Neuronal stem cell (in vitro differentiated cells): ENCODE results near the gene LSR.

Experiments used
- DNase-seq: peaks from one replicate; pipeline ENCODE4 v3.0.0-alpha.2; 2013; ENCODE audit warnings: low spot score
- H2AFZ ChIP-seq: one replicate; pipeline ENCODE4 v1.6.1; 2013; ENCODE audit warnings: mild to moderate bottlenecking, low read length, inconsistent platforms
- H2AK5ac ChIP-seq: 2 replicates; pipeline ENCODE4 v1.6.1; 2013; ENCODE audit warnings: low read depth, mild to moderate bottlenecking, inconsistent platforms, low read length, moderate library complexity, mixed read lengths
- H2BK120ac ChIP-seq: 2 replicates; pipeline ENCODE4 v1.6.1; 2013; ENCODE audit warnings: low read depth, mild to moderate bottlenecking, inconsistent platforms, low read length, moderate library complexity, mixed read lengths
- H2BK12ac ChIP-seq: one replicate; pipeline ENCODE4 v1.6.1; 2013; ENCODE audit warnings: low read length, inconsistent platforms
- H2BK15ac ChIP-seq: 2 replicates; pipeline ENCODE4 v1.6.1; 2013; ENCODE audit warnings: mild to moderate bottlenecking, low read length, inconsistent platforms, mixed read lengths
- H2BK5ac ChIP-seq: one replicate; pipeline ENCODE4 v1.6.1; 2013; ENCODE audit warnings: inconsistent platforms, mild to moderate bottlenecking, low read length, moderate library complexity
- H3K14ac ChIP-seq: one replicate; pipeline ENCODE4 v1.6.1; 2013; ENCODE audit warnings: low read length, inconsistent platforms
- H3K18ac ChIP-seq: 2 replicates; pipeline ENCODE4 v1.6.1; 2013; ENCODE audit warnings: low read length, inconsistent platforms
- H3K23ac ChIP-seq: 2 replicates; pipeline ENCODE4 v1.6.1; 2013; ENCODE audit warnings: low read depth, mild to moderate bottlenecking, mixed read lengths, low read length, inconsistent platforms; ENCODE audit not compliant: poor library complexity
- H3K27ac ChIP-seq: replicated peaks from 3 replicates; pipeline ENCODE4 v1.5.1; 2013; ENCODE audit warnings: low read length, inconsistent platforms
- H3K27me3 ChIP-seq, 3 experiments: 2 replicates each; pipeline ENCODE4 v1.6.1; 2013; ENCODE audit warnings: low read length in 3 of 3, mild to moderate bottlenecking in 2 of 3, inconsistent platforms in 1 of 3, low read depth in 1 of 3, mixed read lengths in 1 of 3, moderate library complexity in 1 of 3; ENCODE audit not compliant: control insufficient read depth in 3 of 3, insufficient read depth in 3 of 3
- H3K36me3 ChIP-seq, 2 donors: replicated peaks in 1 of 2; 2 replicates each; pipeline ENCODE4 v1.6.1; 2013; ENCODE audit warnings: low read length in 2 of 2; ENCODE audit not compliant: control insufficient read depth in 2 of 2, insufficient read depth in 2 of 2
- H3K4ac ChIP-seq: 2 replicates; pipeline ENCODE4 v1.6.1; 2013; ENCODE audit warnings: inconsistent platforms, mild to moderate bottlenecking, low read length, moderate library complexity
- H3K4me1 ChIP-seq, 2 donors: 1 replicate in 1 of 2; 2 replicates in 1 of 2; pipeline ENCODE4 v1.6.1; 2013; ENCODE audit warnings: low read length in 2 of 2, low read depth in 1 of 2; ENCODE audit not compliant: control insufficient read depth in 2 of 2, insufficient read depth in 1 of 2
- H3K4me2 ChIP-seq: one replicate; pipeline ENCODE4 v1.6.1; 2013; ENCODE audit warnings: mild to moderate bottlenecking, low read length, inconsistent platforms; ENCODE audit not compliant: insufficient read depth, poor library complexity, severe bottlenecking
- H3K4me3 ChIP-seq, 2 donors: 2 replicates each; pipeline ENCODE4 v1.5.1; 2013; ENCODE audit warnings: low read length in 2 of 2, mild to moderate bottlenecking in 2 of 2, inconsistent platforms in 1 of 2, moderate library complexity in 1 of 2
- H3K79me1 ChIP-seq: one replicate; pipeline ENCODE4 v1.6.1; 2013; ENCODE audit warnings: low read depth, mild to moderate bottlenecking, inconsistent platforms, low read length, moderate library complexity
- H3K9ac ChIP-seq: one replicate; pipeline ENCODE4 v1.6.1; 2013; ENCODE audit warnings: mild to moderate bottlenecking, low read depth, low read length, inconsistent platforms; ENCODE audit not compliant: poor library complexity
- H3K9me3 ChIP-seq, 2 donors: replicated peaks in 1 of 2; 2 replicates each; pipeline versions ENCODE3 to v1.6.1; 2013; ENCODE audit warnings: low read length in 2 of 2, mild to moderate bottlenecking in 2 of 2, inconsistent platforms in 1 of 2, low read depth in 1 of 2, mixed read lengths in 1 of 2, moderate library complexity in 1 of 2; ENCODE audit not compliant: control insufficient read depth in 2 of 2, insufficient read depth in 1 of 2
- H4K8ac ChIP-seq: one replicate; pipeline ENCODE4 v1.6.1; 2013; ENCODE audit warnings: low read depth, mild to moderate bottlenecking, inconsistent platforms, low read length, moderate library complexity
- H4K91ac ChIP-seq: one replicate; pipeline ENCODE4 v1.6.1; 2013; ENCODE audit warnings: low read length, low read depth, mild to moderate bottlenecking, inconsistent platforms; ENCODE audit not compliant: poor library complexity
- WGBS, 2 donors: extraction: QIAGEN DNeasy Blood & Tissue Kit; methylation state at CpG; one replicate each; pipeline ENCODE4 v1.1.7; 2013; ENCODE audit warnings: missing lambda C conversion rate in 2 of 2, mixed read lengths in 1 of 2; ENCODE audit not compliant: insufficient read length in 2 of 2, insufficient replicate concordance in 1 of 2; ENCODE audit errors: extremely low coverage in 2 of 2; 5-methylcytosine and 5-hydroxymethylcytosine counted together

The LSR gene

DNA sequence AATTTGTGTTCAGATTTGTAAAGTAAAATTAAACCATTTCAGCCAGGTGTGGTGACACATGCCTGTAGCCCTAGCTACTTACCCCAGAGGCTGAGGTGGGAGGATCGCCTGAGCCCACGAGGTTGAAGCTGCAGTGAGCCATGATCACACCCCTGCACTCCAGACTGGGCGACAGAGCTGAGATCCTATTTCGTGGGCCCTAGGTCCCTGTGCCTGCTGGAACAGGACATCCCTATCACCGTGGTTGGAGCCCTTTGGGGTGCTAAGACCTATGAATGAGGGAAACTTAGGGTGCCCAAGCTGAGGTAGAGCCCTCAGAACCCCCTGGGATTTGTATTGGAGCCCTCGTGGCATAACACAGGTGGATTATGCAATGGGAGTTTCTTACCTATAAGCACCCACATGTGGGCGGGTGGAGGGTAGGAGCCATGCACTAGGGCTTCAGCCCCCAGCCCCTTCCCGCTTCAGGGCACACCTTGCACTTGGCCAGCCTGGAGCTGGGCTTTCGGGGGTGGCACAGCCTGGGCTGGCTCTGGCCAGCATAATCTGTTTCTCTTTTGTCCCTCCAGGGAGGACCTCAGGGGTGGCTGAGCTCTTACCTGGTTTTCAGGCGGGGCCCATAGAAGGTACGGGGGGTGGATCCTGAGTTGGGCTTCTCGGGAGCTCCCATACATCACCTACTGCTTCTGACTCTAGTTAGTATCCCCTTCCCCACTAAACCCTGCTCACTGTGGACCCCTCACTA, 12.7 kb downstream of the LSR start:
- no peak overlapping the region for H2AFZ ChIP-seq
- no peak overlapping the region for H2BK120ac ChIP-seq
- H3K14ac ChIP-seq: no peak overlapping the region
- peak overlapping the region; percentile 30 for H3K9ac ChIP-seq
- H3K36me3 ChIP-seq: peaks cover 34 to 39% of the 10 kb centered on the region in 2 donors
- H2BK5ac ChIP-seq: no peak overlapping the region
- H3K27ac ChIP-seq: no peak overlapping the region
- no peak for DNase-seq
- H4K91ac ChIP-seq: no peak overlapping the region
- H2BK12ac ChIP-seq: no peak overlapping the region
- no peak overlapping the region for H2BK15ac ChIP-seq
- H3K79me1 ChIP-seq: peaks cover 22% of the 10 kb centered on the region
- H3K4me3 ChIP-seq: no peak overlapping the region
- peaks cover 0 to under 1% (median 0%) of the 10 kb centered on the region in 3 experiments for H3K27me3 ChIP-seq
- peak overlapping the region; percentile 87 for H3K23ac ChIP-seq
- H3K9me3 ChIP-seq: no peaks in the 10 kb centered on the region
- no CpG with 5 or more reads among the region's 12 CpGs for WGBS, 2 donors
- H3K18ac ChIP-seq: no peak overlapping the region
- H4K8ac ChIP-seq: peak overlapping the region; percentile 29
- peaks cover 7 to 13% of the 10 kb centered on the region in 2 donors for H3K4me1 ChIP-seq
- H2AK5ac ChIP-seq: no peak overlapping the region
- no peak overlapping the region for H3K4me2 ChIP-seq
- no peak overlapping the region for H3K4ac ChIP-seq

GRCh38 chr19:35262101-35262761, 13.4 kb downstream of the LSR start:
- H2AFZ ChIP-seq: no peak overlapping the region
- no peak overlapping the region for H3K4me3 ChIP-seq
- H3K4ac ChIP-seq: no peak overlapping the region
- peaks cover 22% of the 10 kb centered on the region for H3K79me1 ChIP-seq
- no peak overlapping the region for H3K14ac ChIP-seq
- WGBS, 2 donors: no CpG with 5 or more reads among the region's 17 CpGs
- DNase-seq: no peak
- H3K4me1 ChIP-seq: peaks cover 7 to 16% of the 10 kb centered on the region in 2 donors
- no peak overlapping the region for H2BK15ac ChIP-seq
- H4K91ac ChIP-seq: no peak overlapping the region
- H3K27ac ChIP-seq: no peak overlapping the region
- H3K23ac ChIP-seq: peak overlapping the region; percentile 87
- peak overlapping the region; percentile 62 for H3K18ac ChIP-seq
- H2BK120ac ChIP-seq: peak overlapping the region; percentile 56
- peaks cover 37 to 43% of the 10 kb centered on the region in 2 donors for H3K36me3 ChIP-seq
- no peak overlapping the region for H2AK5ac ChIP-seq
- peak overlapping the region; percentile 88 for H2BK5ac ChIP-seq
- H3K4me2 ChIP-seq: no peak overlapping the region
- no peak overlapping the region for H2BK12ac ChIP-seq
- H3K9ac ChIP-seq: peak overlapping the region; percentile 30
- no peaks in the 10 kb centered on the region for H3K9me3 ChIP-seq
- H3K27me3 ChIP-seq: peaks cover 0 to 2% (median 0%) of the 10 kb centered on the region in 3 experiments
- H4K8ac ChIP-seq: peak overlapping the region; percentile 57

- Histone ChIP-seq H3K4ac (no peak overlapping the region), H3K18ac (no peak overlapping the region), H2BK15ac (no peak overlapping the region), H2BK5ac (peak overlapping the region; percentile 6), H2AK5ac (no peak overlapping the region), H4K8ac (no peak overlapping the region), H4K91ac (no peak overlapping the region), H3K79me1 (peaks cover 19% of the 10 kb centered on the region), H3K4me2 (no peak overlapping the region), H3K4me3 (no peak overlapping the region), H3K4me1 (peaks cover 0 to 3% of the 10 kb centered on the region in 2 donors), H2BK12ac (no peak overlapping the region), H3K27me3 (peaks cover 0 to 2% (median 0%) of the 10 kb centered on the region in 3 experiments), H2AFZ (no peak overlapping the region), H3K9ac (no peak overlapping the region), H3K14ac (no peak overlapping the region), H2BK120ac (peak overlapping the region; percentile 26), H3K27ac (no peak overlapping the region), H3K9me3 (no peaks in the 10 kb centered on the region), H3K23ac (peak overlapping the region; percentile 75), H3K36me3 (peaks cover 37% of the 10 kb centered on the region in 2 donors)
- no CpG with 5 or more reads among the region's 7 CpGs for WGBS, 2 donors
- DNase-seq: no peak
These were observed 15.7 kb downstream of the LSR start for GRCh38 chr19:35264268-35265125.
